HepG2 (cell line): ENCODE measurements around the gene TTC31. TPM values are rescaled to one million over a fixed set of nuclear protein-coding genes. Genes with fewer than 3 reads are reported as not detected.

Experiments
- ATAD3A ChIP-seq: sonication (generic); formaldehyde crosslinking; IDR thresholded peaks from 2 replicates; pipeline ENCODE4 v1.4.0; 2020; ENCODE audit warnings: missing genetic modification reagents
- ATF1 ChIP-seq: IDR thresholded peaks from 2 replicates; pipeline ENCODE4 v1.6.1; 2016; ENCODE audit warnings: mild to moderate bottlenecking, control low read depth
- ETV5 ChIP-seq: IDR thresholded peaks from 2 replicates; pipeline ENCODE4 v1.6.1; 2018; ENCODE audit warnings: missing biosample characterization, missing genetic modification reagents, inconsistent platforms, borderline replicate concordance
- GATAD2A ChIP-seq: IDR thresholded peaks from 2 replicates; pipeline ENCODE4 v1.6.1; 2016
- JUN ChIP-seq: sonication (generic); formaldehyde crosslinking; IDR thresholded peaks from 2 replicates; pipeline ENCODE4 v1.4.0; 2020; ENCODE audit warnings: mild to moderate bottlenecking, missing genetic modification reagents
- KDM4B ChIP-seq: sonication (generic); formaldehyde crosslinking; IDR thresholded peaks from 2 replicates; pipeline ENCODE4 v1.4.0; 2020; ENCODE audit warnings: missing genetic modification reagents
- KDM6A ChIP-seq: IDR thresholded peaks from 2 replicates; pipeline ENCODE4 v1.6.1; 2016; ENCODE audit warnings: low read depth
- KLF11 ChIP-seq: IDR thresholded peaks from 2 replicates; pipeline ENCODE4 v1.6.1; 2016; ENCODE audit warnings: missing compliant biosample characterization
- KLF6 ChIP-seq: IDR thresholded peaks from 2 replicates; pipeline ENCODE4 v1.8.0; 2016; ENCODE audit warnings: missing biosample characterization, missing genetic modification reagents
- MAF1 ChIP-seq: sonication (generic); formaldehyde crosslinking; IDR thresholded peaks from 2 replicates; pipeline ENCODE4 v1.5.0; 2020; ENCODE audit warnings: missing genetic modification reagents, borderline replicate concordance
- NFYB ChIP-seq: sonication (generic); formaldehyde crosslinking; IDR thresholded peaks from 2 replicates; pipeline ENCODE4 v1.4.0; 2020; ENCODE audit warnings: missing genetic modification reagents
- RXRA ChIP-seq: sonication (generic); formaldehyde crosslinking; IDR thresholded peaks from 2 replicates; pipeline ENCODE4 v1.5.1; 2020; ENCODE audit warnings: missing genetic modification reagents
- SNAPC2 ChIP-seq: sonication (generic); formaldehyde crosslinking; IDR thresholded peaks from 2 replicates; pipeline ENCODE4 v1.8.1; 2022; ENCODE audit warnings: mild to moderate bottlenecking, missing genetic modification reagents
- SOX13 ChIP-seq, 3 experiments: fragments of 450-650 bp in 1 of 3; sonication (generic) in 1 of 3; formaldehyde crosslinking in 1 of 3; IDR thresholded peaks in 2 of 3; conservative IDR thresholded peaks in 1 of 3; 2 replicates each; pipeline versions ENCODE4 v1.5.0 to v1.6.1; 2016 to 2020; ENCODE audit warnings: antibody characterized with exemption in 1 of 3, mild to moderate bottlenecking in 1 of 3, missing compliant biosample characterization in 1 of 3, missing genetic modification reagents in 1 of 3, moderate library complexity in 1 of 3
- THRA ChIP-seq: sonication (generic); formaldehyde crosslinking; IDR thresholded peaks from 2 replicates; pipeline ENCODE4 v1.4.0; 2020; ENCODE audit warnings: missing genetic modification reagents, borderline replicate concordance
- TRIM22 ChIP-seq: fragments of 450-650 bp; IDR thresholded peaks from 2 replicates; pipeline ENCODE4 v1.6.1; 2017
- ZBTB1 ChIP-seq: sonication (generic); formaldehyde crosslinking; IDR thresholded peaks from 2 replicates; pipeline ENCODE4 v1.4.0; 2020; ENCODE audit warnings: missing genetic modification reagents, borderline replicate concordance
- ZBTB33 ChIP-seq: sonication (generic); formaldehyde crosslinking; IDR thresholded peaks from 2 replicates; pipeline ENCODE4 v1.4.0; 2020; ENCODE audit warnings: missing genetic modification reagents
- ZFP90 ChIP-seq: sonication (generic); formaldehyde crosslinking; IDR thresholded peaks from 2 replicates; pipeline ENCODE4 v1.8.0; 2022; ENCODE audit warnings: missing genetic modification reagents, mild to moderate bottlenecking, inconsistent platforms, borderline replicate concordance
- ZNF235 ChIP-seq: sonication (generic); formaldehyde crosslinking; IDR thresholded peaks from 2 replicates; pipeline ENCODE4 v1.8.1; 2023; ENCODE audit warnings: mild to moderate bottlenecking, missing genetic modification reagents, borderline replicate concordance
- ZNF333 ChIP-seq: sonication (generic); formaldehyde crosslinking; IDR thresholded peaks from 2 replicates; pipeline ENCODE4 v1.4.0; 2020; ENCODE audit warnings: mild to moderate bottlenecking, missing genetic modification reagents, borderline replicate concordance
- ZNF570 ChIP-seq: sonication (generic); formaldehyde crosslinking; IDR thresholded peaks from 2 replicates; pipeline ENCODE4 v1.4.0; 2020; ENCODE audit warnings: mild to moderate bottlenecking, missing genetic modification reagents, borderline replicate concordance
- ZNF616 ChIP-seq: sonication (generic); formaldehyde crosslinking; IDR thresholded peaks from 2 replicates; pipeline ENCODE4 v1.5.0; 2020; ENCODE audit warnings: low read depth, mild to moderate bottlenecking, missing genetic modification reagents
- ZNF629 ChIP-seq: sonication (generic); formaldehyde crosslinking; conservative IDR thresholded peaks from 2 replicates; pipeline ENCODE4 v1.5.0; 2020; ENCODE audit warnings: missing genetic modification reagents
- ZNF776 ChIP-seq: sonication (generic); formaldehyde crosslinking; IDR thresholded peaks from 2 replicates; pipeline ENCODE4 v1.4.0; 2020; ENCODE audit warnings: mild to moderate bottlenecking, missing genetic modification reagents
- polyA plus RNA-seq, 8 experiments: library from polyadenylated mRNA; depleted of rRNA in 3 of 8; stranded (reverse) in 7 of 8; unstranded in 1 of 8; fragments of >200 nt; fragmentation: Illumina TruSeq in 4 of 8; extraction: Trizol in 4 of 8; gene quantifications; 2 replicates each; pipeline versions ENCODE4 v1.2.1 to v1.2.3, GENCODE V29; 2011 to 2016; ENCODE audit warnings: low read depth in 4 of 8, missing spikeins in 1 of 8, mixed read lengths in 1 of 8; ENCODE audit not compliant: insufficient read depth in 1 of 8
- total RNA-seq, 5 experiments: library from RNA; depleted of rRNA; stranded (reverse); fragments of >200 nt; fragmentation: Illumina TruSeq; extraction: Trizol; gene quantifications; 2 replicates each; pipeline ENCODE4 v1.2.3, GENCODE V29; 2016; ENCODE audit warnings: low read depth in 1 of 5

The TTC31 gene
- total and polyA plus RNA-seq, 2 of the 13 experiments (the other 11 are each of a cell fraction or from before 2014, with no cell fraction given), result 28.3 to 39.5 TPM

GRCh38 chr2:74482801-74483674 lies at the start of gene TTC31, which contains the start of gene CCDC142 (continued):
- TF ChIP-seq ZNF776 (CRISPR knock-in tag), result peak; percentile 12; the same call in 1 of the 2 replicates
- TF ChIP-seq KDM4B, result peak; percentile 17; the same call in 1 of the 2 replicates
- TF ChIP-seq ZNF629 (CRISPR knock-in tag), result peak; percentile 72; the same call in 1 of the 2 replicates
- no peak; the same call in 1 of the 2 replicates for TF ChIP-seq ATAD3A
- peak; percentile 76; the same call in 1 of the 2 replicates for TF ChIP-seq ZFP90 (CRISPR knock-in tag)
- TF ChIP-seq ZNF235 (CRISPR knock-in tag), result no peak
- TF ChIP-seq ATF1 (CRISPR knock-in tag), result peak; percentile 84
- TF ChIP-seq KDM6A (CRISPR knock-in tag), result 0 out of 2 replicates have a peak, but pooled peaks have one; percentile 1
- no peak for TF ChIP-seq ZNF570 (CRISPR knock-in tag)
- peak; percentile 50; the same call in 1 of the 2 replicates for TF ChIP-seq NFYB (CRISPR knock-in tag)
- TF ChIP-seq KLF11, result peak; percentile 25
- TF ChIP-seq SOX13 (IDR thresholded peaks at IDR 0.05), result peak; percentile 51; the same call in 1 of the 2 replicates
- TF ChIP-seq SOX13 (CRISPR knock-in tag; conservative IDR thresholded peaks at IDR 0.05 in 1 of 2, IDR thresholded peaks at IDR 0.05 in 1 of 2), result peak in 1 of 2 experiments; percentile 48; a peak in 1 of 4 replicates
- TF ChIP-seq KLF6 (CRISPR knock-in tag), result peak; percentile 78; the same call in 1 of the 2 replicates
- peak; percentile 30; the same call in 1 of the 2 replicates for TF ChIP-seq ZNF333 (CRISPR knock-in tag)
- TF ChIP-seq GATAD2A (CRISPR knock-in tag), result peak; percentile 81
- no peak; the same call in 1 of the 2 replicates for TF ChIP-seq ZNF616 (CRISPR knock-in tag)
- TF ChIP-seq ZBTB1 (CRISPR knock-in tag), result no peak
- no peak for TF ChIP-seq TRIM22
- TF ChIP-seq JUN (CRISPR knock-in tag), result peak; percentile 18; the same call in 1 of the 2 replicates
- no peak for TF ChIP-seq ETV5 (CRISPR knock-in tag)
- TF ChIP-seq ZBTB33 (CRISPR knock-in tag), result peak; percentile 27; the same call in 1 of the 2 replicates
- TF ChIP-seq RXRA (CRISPR knock-in tag), result peak; percentile 86
- TF ChIP-seq THRA (CRISPR knock-in tag), result peak; percentile 77
- TF ChIP-seq SNAPC2 (CRISPR knock-in tag), result peak; percentile 86; the same call in 1 of the 2 replicates
- 0 out of 2 replicates have a peak, but pooled peaks have one; percentile 66 for TF ChIP-seq MAF1 (CRISPR knock-in tag)
